GM12878 (cell line): ENCODE data around the gene COL13A1. TPM values are rescaled to one million over a fixed set of nuclear protein-coding genes. Genes with fewer than 3 reads are reported as not detected.

Experiments used
- ATAC-seq: fragments of 200-7000 bp; cut with Tn5 transposase; 3 replicates; pipeline ENCODE4 v1.9.1; 2020; ENCODE audit warnings: mild to moderate bottlenecking, moderate library complexity
- BruUV-seq: library from RNA; stranded (reverse); fragments of 400-500 nt; replicated peaks from 2 replicates; lab custom pipeline; 2021; lab: Mats Ljungman, UMichigan
- CTCF ChIA-PET: fragments of 300-600 bp; sonication (Branson Sonifier 250); formaldehyde crosslinking; extraction: SDS; loops from one replicate; lab custom pipeline; 2021; ENCODE audit warnings: inconsistent platforms; lab: Yijun Ruan, JAX
- POLR2A ChIA-PET: fragments of 350-600 bp; formaldehyde crosslinking; extraction: SDS; loops from one replicate; lab custom pipeline; 2021; ENCODE audit warnings: inconsistent platforms; lab: Charles Lee
- RAD21 ChIA-PET: fragments of 300-600 bp; sonication (Branson Sonifier 250); formaldehyde crosslinking; loops from one replicate; lab custom pipeline; 2023; ENCODE audit warnings: antibody characterized with exemption; ENCODE audit not compliant: unreplicated experiment; lab: Charles Lee
- SMC1A ChIA-PET: fragments of 300-600 bp; sonication (Branson Sonifier 250); formaldehyde crosslinking; loops from one replicate; lab custom pipeline; 2023; ENCODE audit not compliant: unreplicated experiment, uncharacterized antibody; lab: Charles Lee
- DNase-seq: peaks from one replicate; pipeline ENCODE4 v3.0.0-alpha.2; 2011; ENCODE audit warnings: low read depth, low spot score
- FAIRE-seq: peaks from 3 replicates; lab custom pipeline; 2011; peaks lifted over from hg19 to GRCh38; lab: Jason Lieb, UNC
- H2AFZ ChIP-seq: 2 replicates; pipeline ENCODE4 v1.6.0; 2011; ENCODE audit warnings: low read depth, low read length, control low read depth; ENCODE audit not compliant: control insufficient read depth
- H3K27ac ChIP-seq: 2 replicates; pipeline ENCODE4 v1.5.1; 2011; ENCODE audit warnings: control low read depth; ENCODE audit not compliant: control insufficient read depth, insufficient read depth
- H3K27me3 ChIP-seq, 2 experiments: replicated peaks in 1 of 2; 2 replicates each; pipeline versions ENCODE4 v1.6.0 to v1.6.1; 2011; ENCODE audit warnings: low read length in 1 of 2; ENCODE audit not compliant: control insufficient read depth in 2 of 2, insufficient read depth in 2 of 2
- H3K36me3 ChIP-seq, 2 experiments: 2 replicates each; pipeline ENCODE4 v1.5.1; 2011; ENCODE audit warnings: low read length in 1 of 2; ENCODE audit not compliant: control insufficient read depth in 2 of 2, insufficient read depth in 2 of 2
- H3K4me1 ChIP-seq: 2 replicates; pipeline ENCODE4 v1.6.1; 2011; ENCODE audit warnings: mild to moderate bottlenecking, low read length, moderate library complexity, mixed read lengths; ENCODE audit not compliant: control insufficient read depth, insufficient read depth
- H3K4me2 ChIP-seq: 2 replicates; pipeline ENCODE4 v1.6.0; 2011; ENCODE audit warnings: control low read depth; ENCODE audit not compliant: control insufficient read depth, insufficient read depth
- H3K4me3 ChIP-seq: fragments of 200-600 bp; sonication (generic); 2 replicates; pipeline ENCODE4 v1.5.1; 2016
- H3K79me2 ChIP-seq: 2 replicates; pipeline ENCODE4 v1.6.0; 2011; ENCODE audit warnings: low read length; ENCODE audit not compliant: control insufficient read depth, insufficient read depth
- H3K9ac ChIP-seq: 2 replicates; pipeline ENCODE4 v1.8.0; 2011; ENCODE audit warnings: low read length, control low read depth, mixed read lengths; ENCODE audit not compliant: control insufficient read depth, insufficient read depth
- H3K9me3 ChIP-seq: replicated peaks from 3 replicates; pipeline ENCODE4 v1.5.1; 2011; ENCODE audit warnings: mild to moderate bottlenecking, low read length; ENCODE audit not compliant: control insufficient read depth, insufficient read depth
- H4K20me1 ChIP-seq: 2 replicates; pipeline ENCODE4 v1.6.0; 2011; ENCODE audit not compliant: control insufficient read depth, insufficient read depth
- FOXM1 ChIP-seq: IDR thresholded peaks from 2 replicates; pipeline ENCODE4 v1.6.1; 2012; ENCODE audit warnings: low read depth, mild to moderate bottlenecking, inconsistent platforms, low read length, moderate library complexity
- JUNB ChIP-seq: IDR thresholded peaks from 2 replicates; pipeline ENCODE4 v1.6.1; 2016; ENCODE audit warnings: antibody characterized with exemption, mild to moderate bottlenecking
- KAT2A ChIP-seq: conservative IDR thresholded peaks from 2 replicates; pipeline ENCODE4 v1.6.1; 2011; ENCODE audit warnings: low read depth, low read length; ENCODE audit not compliant: control insufficient read depth
- MTA3 ChIP-seq: IDR thresholded peaks from 2 replicates; pipeline ENCODE4 v1.6.1; 2012; ENCODE audit warnings: low read length, inconsistent platforms, borderline replicate concordance
- SMAD5 ChIP-seq: IDR thresholded peaks from 2 replicates; pipeline ENCODE4 v1.6.1; 2016; ENCODE audit warnings: antibody characterized with exemption, low read depth
- SREBF1 ChIP-seq: IDR thresholded peaks from 2 replicates; pipeline ENCODE4 v1.6.1; 2012; ENCODE audit warnings: mild to moderate bottlenecking, low read length
- WGBS: methylation state at CpG from one replicate; pipeline ENCODE4 v1.1.6; 2016; ENCODE audit warnings: low lambda C conversion rate; ENCODE audit not compliant: insufficient replicate concordance, insufficient coverage; ENCODE audit errors: missing lambda C conversion rate; 5-methylcytosine and 5-hydroxymethylcytosine counted together
- in situ Hi-C: fragments of 300-500 bp; cut with MboI; formaldehyde crosslinking; loops from 9 replicates; pipeline ENCODE4 v1.14.3; 2018; ENCODE audit warnings: mixed read lengths
- intact Hi-C: fragments of 100-400 bp; cut with micrococcal nuclease; formaldehyde crosslinking; loops from one replicate; pipeline ENCODE4 v1.14.2; 2022; ENCODE audit not compliant: unreplicated experiment
- polyA plus RNA-seq, 11 experiments: library from polyadenylated mRNA; depleted of rRNA in 4 of 11; unstranded in 6 of 11; stranded (reverse) in 5 of 11; fragments of >200 nt; fragmentation: Nextera tagmentation in 4 of 11; fragmentation: Illumina TruSeq in 1 of 11; extraction: Ambion mirVana in 4 of 11; extraction: Trizol in 1 of 11; gene quantifications; 1 replicate in 1 of 11; 2 replicates in 10 of 11; pipeline versions ENCODE4 v1.2.1 to v1.2.3, GENCODE V29; 2011 to 2016; ENCODE audit warnings: inconsistent platforms in 2 of 11, missing spikeins in 2 of 11, low read depth in 1 of 11
- total RNA-seq, 4 experiments: library from RNA; depleted of rRNA in 3 of 4; stranded (reverse); fragments of >200 nt in 3 of 4; fragmentation: Illumina TruSeq in 1 of 4; extraction: Trizol in 1 of 4; gene quantifications; 2 replicates each; pipeline versions ENCODE4 v1.2.1 to v1.2.3, GENCODE V29; 2013 to 2021
- TF ChIP-seq, protein P1 (sequence below): IDR thresholded peaks from 2 replicates; pipeline ENCODE4 v1.6.1; 2011; ENCODE audit warnings: borderline replicate concordance, low read depth, mild to moderate bottlenecking, moderate library complexity, low read length; ENCODE audit not compliant: insufficient read depth, poor library complexity, severe bottlenecking
- TF ChIP-seq, protein P2 (sequence below): fragments of 450-650 bp; IDR thresholded peaks from 2 replicates; pipeline ENCODE4 v1.6.1; 2017; ENCODE audit warnings: borderline replicate concordance
- TF ChIP-seq, protein P3 (sequence below): fragments of 450-650 bp; formaldehyde crosslinking; IDR thresholded peaks from 2 replicates; pipeline ENCODE4 v1.5.0; 2022; ENCODE audit warnings: mild to moderate bottlenecking, missing genetic modification characterization

Gene COL13A1
- total and polyA plus RNA-seq, 10 of the 15 experiments (the other 5 are each of a cell fraction or from before 2014, with no cell fraction given) = 0.03 to 0.15 (median 0.05) TPM; not detected in 7

DNA sequence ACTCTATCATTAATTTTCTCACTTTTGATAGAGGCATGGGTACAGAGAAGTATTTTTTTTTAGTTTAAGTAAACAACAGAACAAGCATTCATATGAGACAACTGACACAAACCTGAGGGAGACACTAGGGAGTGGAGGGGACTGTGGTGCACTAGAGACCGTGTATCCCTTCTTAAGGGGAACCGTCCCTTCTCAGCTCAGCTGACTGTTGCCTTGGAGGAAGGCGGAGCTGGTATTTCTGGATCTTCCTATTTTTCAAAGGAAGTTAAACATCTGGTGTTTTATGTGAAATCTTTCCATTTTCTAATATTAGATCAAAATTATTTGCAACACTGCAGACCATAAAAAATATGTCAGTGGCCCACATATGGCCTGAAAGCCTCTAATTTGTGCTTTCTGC, 137.4 kb downstream of the COL13A1 start (continued):
- TF ChIP-seq, protein P1, sequence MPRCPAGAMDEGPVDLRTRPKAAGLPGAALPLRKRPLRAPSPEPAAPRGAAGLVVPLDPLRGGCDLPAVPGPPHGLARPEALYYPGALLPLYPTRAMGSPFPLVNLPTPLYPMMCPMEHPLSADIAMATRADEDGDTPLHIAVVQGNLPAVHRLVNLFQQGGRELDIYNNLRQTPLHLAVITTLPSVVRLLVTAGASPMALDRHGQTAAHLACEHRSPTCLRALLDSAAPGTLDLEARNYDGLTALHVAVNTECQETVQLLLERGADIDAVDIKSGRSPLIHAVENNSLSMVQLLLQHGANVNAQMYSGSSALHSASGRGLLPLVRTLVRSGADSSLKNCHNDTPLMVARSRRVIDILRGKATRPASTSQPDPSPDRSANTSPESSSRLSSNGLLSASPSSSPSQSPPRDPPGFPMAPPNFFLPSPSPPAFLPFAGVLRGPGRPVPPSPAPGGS = no peak
- TF ChIP-seq, protein P2, sequence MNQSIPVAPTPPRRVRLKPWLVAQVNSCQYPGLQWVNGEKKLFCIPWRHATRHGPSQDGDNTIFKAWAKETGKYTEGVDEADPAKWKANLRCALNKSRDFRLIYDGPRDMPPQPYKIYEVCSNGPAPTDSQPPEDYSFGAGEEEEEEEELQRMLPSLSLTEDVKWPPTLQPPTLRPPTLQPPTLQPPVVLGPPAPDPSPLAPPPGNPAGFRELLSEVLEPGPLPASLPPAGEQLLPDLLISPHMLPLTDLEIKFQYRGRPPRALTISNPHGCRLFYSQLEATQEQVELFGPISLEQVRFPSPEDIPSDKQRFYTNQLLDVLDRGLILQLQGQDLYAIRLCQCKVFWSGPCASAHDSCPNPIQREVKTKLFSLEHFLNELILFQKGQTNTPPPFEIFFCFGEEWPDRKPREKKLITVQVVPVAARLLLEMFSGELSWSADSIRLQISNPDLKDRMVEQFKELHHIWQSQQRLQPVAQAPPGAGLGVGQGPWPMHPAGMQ = no peak
- TF ChIP-seq JUNB = no peak
- TF ChIP-seq SMAD5 = no peak

DNA sequence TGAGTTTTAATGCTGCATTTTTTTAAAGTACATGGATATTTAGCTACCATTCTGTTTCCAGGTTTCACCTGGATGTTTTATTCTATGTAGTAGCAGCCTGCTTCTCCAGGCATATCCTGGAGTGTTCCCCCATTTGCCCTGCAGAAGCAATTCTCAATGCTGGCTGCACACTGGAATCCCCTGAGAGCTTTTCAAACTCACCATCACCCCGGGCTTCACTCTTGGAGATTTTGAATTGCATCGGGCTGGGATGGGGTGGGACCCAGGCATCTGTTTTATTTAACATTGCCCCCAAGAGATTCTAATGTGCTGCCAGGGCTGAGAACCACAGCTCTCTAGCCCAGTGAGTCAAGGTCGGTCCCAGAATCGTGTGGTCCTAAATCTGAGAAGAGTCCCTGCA, 137.8 kb downstream of the COL13A1 start:
- ChIA-PET CTCF (interaction anchor here (1.5 to 9.2 kb wide), 2 partner anchors 20 to 207 kb away, joined by 4 to 100 read pairs; partner anchors contain the start of gene TYSND1), SMC1A (interaction anchor here (3.1 kb wide), 1 partner anchor 19 kb away, joined by 26 read pairs; no protein-coding TSS in a partner anchor)
- peaks cover 0 to 2% of the 10 kb centered on the region in 2 experiments; a peak in 2 of 4 replicates for H3K27me3 ChIP-seq
- no peaks in the 10 kb centered on the region for H3K36me3 ChIP-seq
- in situ Hi-C loops = no loop called here
- DNase-seq = no peak
- no peak for TF ChIP-seq SMAD5
- no peak for TF ChIP-seq MTA3
- TF ChIP-seq, protein P3, sequence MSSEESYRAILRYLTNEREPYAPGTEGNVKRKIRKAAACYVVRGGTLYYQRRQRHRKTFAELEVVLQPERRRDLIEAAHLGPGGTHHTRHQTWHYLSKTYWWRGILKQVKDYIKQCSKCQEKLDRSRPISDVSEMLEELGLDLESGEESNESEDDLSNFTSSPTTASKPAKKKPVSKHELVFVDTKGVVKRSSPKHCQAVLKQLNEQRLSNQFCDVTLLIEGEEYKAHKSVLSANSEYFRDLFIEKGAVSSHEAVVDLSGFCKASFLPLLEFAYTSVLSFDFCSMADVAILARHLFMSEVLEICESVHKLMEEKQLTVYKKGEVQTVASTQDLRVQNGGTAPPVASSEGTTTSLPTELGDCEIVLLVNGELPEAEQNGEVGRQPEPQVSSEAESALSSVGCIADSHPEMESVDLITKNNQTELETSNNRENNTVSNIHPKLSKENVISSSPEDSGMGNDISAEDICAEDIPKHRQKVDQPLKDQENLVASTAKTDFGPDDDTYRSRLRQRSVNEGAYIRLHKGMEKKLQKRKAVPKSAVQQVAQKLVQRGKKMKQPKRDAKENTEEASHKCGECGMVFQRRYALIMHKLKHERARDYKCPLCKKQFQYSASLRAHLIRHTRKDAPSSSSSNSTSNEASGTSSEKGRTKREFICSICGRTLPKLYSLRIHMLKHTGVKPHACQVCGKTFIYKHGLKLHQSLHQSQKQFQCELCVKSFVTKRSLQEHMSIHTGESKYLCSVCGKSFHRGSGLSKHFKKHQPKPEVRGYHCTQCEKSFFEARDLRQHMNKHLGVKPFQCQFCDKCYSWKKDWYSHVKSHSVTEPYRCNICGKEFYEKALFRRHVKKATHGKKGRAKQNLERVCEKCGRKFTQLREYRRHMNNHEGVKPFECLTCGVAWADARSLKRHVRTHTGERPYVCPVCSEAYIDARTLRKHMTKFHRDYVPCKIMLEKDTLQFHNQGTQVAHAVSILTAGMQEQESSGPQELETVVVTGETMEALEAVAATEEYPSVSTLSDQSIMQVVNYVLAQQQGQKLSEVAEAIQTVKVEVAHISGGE (CRISPR knock-in tag) = no peak
- no peak for TF ChIP-seq SREBF1
- TF ChIP-seq KAT2A = no peak
- no peak for TF ChIP-seq FOXM1
- TF ChIP-seq, all 136 proteins: peak for 0
- Histone ChIP-seq H3K27ac (no peak overlapping the region), H3K79me2 (no peaks in the 10 kb centered on the region), H3K4me2 (no peak overlapping the region), H3K4me3 (no peak overlapping the region), H2AFZ (no peak overlapping the region), H3K9me3 (no peaks in the 10 kb centered on the region; the same call in 2 of the 3 replicates), H4K20me1 (no peaks in the 10 kb centered on the region), H3K4me1 (no peaks in the 10 kb centered on the region), H3K9ac (no peak overlapping the region)
- no TSS peak for BruUV-seq
- 12% methylated on average over 4 of the region's 4 CpGs for WGBS
- ChIA-PET POLR2A (interaction anchor here (0.9 kb wide), 1 partner anchor 21 kb away, joined by 5 read pairs; no protein-coding TSS in a partner anchor), RAD21 (interaction anchor here (0.7 to 4.5 kb wide), 2 partner anchors 19 to 207 kb away, joined by 3 to 37 read pairs; partner anchors contain the start of gene TYSND1)
- ATAC-seq (no peak), FAIRE-seq (no peak)
- intact Hi-C loops = no loop called here
